ENCODE data around the gene C16orf86.

DNA sequence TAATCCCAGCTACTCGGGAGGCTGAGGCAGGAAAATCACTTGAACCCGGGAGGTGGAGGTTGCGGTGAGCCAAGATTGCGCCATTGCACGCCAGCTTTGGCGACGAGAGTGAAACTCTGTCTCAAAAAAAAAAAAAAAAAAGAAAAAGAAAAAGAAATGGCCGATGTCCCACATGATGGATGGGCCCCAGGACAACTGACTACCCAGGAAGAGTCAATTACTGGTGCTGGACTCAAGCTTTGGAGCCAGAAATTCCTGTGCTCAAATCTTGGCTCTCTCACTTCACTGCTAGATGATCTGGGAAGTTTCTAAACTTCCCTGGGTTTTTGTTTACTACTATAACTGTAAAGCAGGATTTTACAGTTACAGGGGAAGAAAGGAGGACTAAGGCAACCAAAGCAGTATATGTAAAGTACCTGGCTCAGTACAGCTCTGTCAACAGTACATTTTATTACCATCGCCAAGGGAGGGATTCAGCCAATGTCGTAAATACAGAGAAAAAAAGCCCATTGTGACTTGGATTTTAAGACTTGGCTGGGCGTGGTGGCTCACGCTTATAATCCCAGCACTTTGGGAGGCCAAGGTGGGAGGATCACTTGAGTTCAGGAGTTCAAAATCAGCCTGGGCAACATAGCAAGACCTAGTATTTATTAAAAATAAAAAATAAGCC, 11.9 kb downstream of the C16orf86 start:
- TF ChIP-seq GATA3 (IDR thresholded peaks at IDR 0.05; ENCODE audit: low read depth, low read length): no peak
- no peak for TF ChIP-seq GATA2 (IDR thresholded peaks at IDR 0.05; ENCODE audit: low read depth, low read length)

Data from SH-SY5Y (cell line).